ENCODE measurements around the gene SORBS2. TPM values are rescaled to one million over a fixed set of nuclear protein-coding genes. Genes with fewer than 3 reads are reported as not detected.

Gene SORBS2
- total and polyA plus RNA-seq, 2 of the 8 experiments (the other 6 are each of a cell fraction or from before 2014, with no cell fraction given) = 73.0 to 87.1 TPM

DNA sequence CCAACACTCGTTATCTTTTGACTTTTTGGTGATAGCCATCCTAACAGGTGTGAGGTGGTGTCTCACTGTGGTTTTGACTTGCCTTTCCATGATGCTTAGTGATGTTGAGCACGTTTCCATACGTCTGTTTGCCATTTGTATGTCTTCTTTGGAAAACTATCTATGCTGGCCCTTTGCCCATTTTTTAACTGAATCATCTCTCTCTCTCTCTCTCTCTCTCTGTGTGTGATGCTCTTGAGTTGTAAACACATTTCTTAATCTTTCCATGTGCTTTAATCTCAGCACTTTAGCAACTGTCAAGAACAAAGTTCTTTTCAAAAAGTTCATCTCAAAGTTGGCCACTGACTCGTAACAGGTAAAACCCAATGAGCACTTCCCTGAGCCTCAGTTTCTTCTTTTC is 10.5 kb downstream of the SORBS2 start (continued):
- TF ChIP-seq EP300 (IDR thresholded peaks at IDR 0.05; ENCODE audit: borderline replicate concordance in 1 of 2, low read depth in 2 of 2, low read length in 2 of 2) = no peak
